Vagina (tissue), 2 donors: Measurements from ENCODE around the gene ADGRG4. TPM values are rescaled to one million over a fixed set of nuclear protein-coding genes. Genes with fewer than 3 reads are reported as not detected.

Experiments
- DNase-seq, 2 donors: peaks; one replicate each; pipeline ENCODE4 v3.0.0-alpha.2; 2017; ENCODE audit errors: extremely low spot score in 2 of 2
- H3K27ac ChIP-seq: fragments of 200-600 bp; sonication (generic); one replicate; pipeline ENCODE4 v1.5.1; 2019
- H3K27me3 ChIP-seq: fragments of 200-600 bp; sonication (generic); one replicate; pipeline ENCODE4 v1.5.1; 2019
- H3K36me3 ChIP-seq, 2 donors: fragments of 200-600 bp; sonication (generic); one replicate each; pipeline ENCODE4 v1.5.1; 2017 to 2019
- H3K4me1 ChIP-seq: fragments of 200-600 bp; sonication (generic); one replicate; pipeline ENCODE4 v1.5.1; 2019
- H3K4me3 ChIP-seq, 2 donors: fragments of 200-600 bp; sonication (generic); 1 replicate in 1 of 2; 2 replicates in 1 of 2; pipeline ENCODE4 v1.5.1; 2016 to 2019
- H3K9me3 ChIP-seq: fragments of 200-600 bp; sonication (generic); one replicate; pipeline ENCODE4 v1.5.1; 2019
- POLR2A ChIP-seq, 2 donors: fragments of 450-650 bp; IDR thresholded peaks; one replicate each; pipeline ENCODE4 v1.6.1; 2017; ENCODE audit warnings: antibody characterized with exemption in 2 of 2, mild to moderate bottlenecking in 2 of 2, moderate library complexity in 2 of 2
- POLR2AphosphoS5 ChIP-seq, 2 donors: sonication (generic); formaldehyde crosslinking; IDR thresholded peaks; one replicate each; pipeline ENCODE4 v1.9.0; 2017; ENCODE audit warnings: antibody characterized with exemption in 2 of 2, mild to moderate bottlenecking in 2 of 2, low read depth in 1 of 2; ENCODE audit not compliant: insufficient read depth in 1 of 2
- intact Hi-C: fragments of 100-400 bp; cut with DNase I; formaldehyde crosslinking; loops from one replicate; pipeline ENCODE4 v1.15.1; 2023
- total RNA-seq: library from RNA; depleted of rRNA; stranded (reverse); fragments of >200 nt; gene quantifications from one replicate; pipeline ENCODE4 v1.2.3, GENCODE V29; 2016
- TF ChIP-seq, protein P1 (sequence below), 3 experiments: fragments of 450-650 bp in 2 of 3; fragments of 200-600 bp in 1 of 3; sonication (generic) in 1 of 3; IDR thresholded peaks; one replicate each; pipeline ENCODE4 v1.5.1; 2017 to 2019; ENCODE audit warnings: antibody characterized with exemption in 3 of 3, mild to moderate bottlenecking in 2 of 3, moderate library complexity in 2 of 3

Gene ADGRG4
- total RNA-seq, 1 donor from 2014 or later, result 0.25 TPM

DNA sequence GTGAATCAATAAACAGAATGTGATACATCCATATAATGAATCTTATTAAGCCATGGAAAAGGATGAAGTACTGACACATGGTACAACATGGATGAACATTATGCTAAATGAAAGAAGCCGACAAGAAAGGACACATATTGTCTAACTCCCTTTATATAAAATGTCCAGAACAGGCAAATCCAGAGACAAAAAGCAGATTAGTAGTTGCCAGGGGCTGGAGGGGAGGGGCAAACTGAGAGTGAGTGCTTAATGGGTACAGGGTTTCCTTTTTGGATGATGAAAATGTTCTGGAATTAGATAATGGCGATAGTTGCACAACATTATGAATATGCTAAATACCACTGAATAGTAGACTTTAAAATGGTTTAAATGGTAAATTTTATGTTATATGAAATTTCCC lies 17.4 kb downstream of the ADGRG4 start:
- no peaks in the 10 kb centered on the region for H3K4me1 ChIP-seq
- intact Hi-C loops, result no loop called here
- H3K27me3 ChIP-seq, result no peaks in the 10 kb centered on the region
- TF ChIP-seq, protein P1, sequence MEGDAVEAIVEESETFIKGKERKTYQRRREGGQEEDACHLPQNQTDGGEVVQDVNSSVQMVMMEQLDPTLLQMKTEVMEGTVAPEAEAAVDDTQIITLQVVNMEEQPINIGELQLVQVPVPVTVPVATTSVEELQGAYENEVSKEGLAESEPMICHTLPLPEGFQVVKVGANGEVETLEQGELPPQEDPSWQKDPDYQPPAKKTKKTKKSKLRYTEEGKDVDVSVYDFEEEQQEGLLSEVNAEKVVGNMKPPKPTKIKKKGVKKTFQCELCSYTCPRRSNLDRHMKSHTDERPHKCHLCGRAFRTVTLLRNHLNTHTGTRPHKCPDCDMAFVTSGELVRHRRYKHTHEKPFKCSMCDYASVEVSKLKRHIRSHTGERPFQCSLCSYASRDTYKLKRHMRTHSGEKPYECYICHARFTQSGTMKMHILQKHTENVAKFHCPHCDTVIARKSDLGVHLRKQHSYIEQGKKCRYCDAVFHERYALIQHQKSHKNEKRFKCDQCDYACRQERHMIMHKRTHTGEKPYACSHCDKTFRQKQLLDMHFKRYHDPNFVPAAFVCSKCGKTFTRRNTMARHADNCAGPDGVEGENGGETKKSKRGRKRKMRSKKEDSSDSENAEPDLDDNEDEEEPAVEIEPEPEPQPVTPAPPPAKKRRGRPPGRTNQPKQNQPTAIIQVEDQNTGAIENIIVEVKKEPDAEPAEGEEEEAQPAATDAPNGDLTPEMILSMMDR (IDR thresholded peaks at IDR 0.05), result no peak
- H3K27ac ChIP-seq, result no peak overlapping the region
- H3K9me3 ChIP-seq, result no peaks in the 10 kb centered on the region
- no peak for DNase-seq
- no peak overlapping the region for H3K4me3 ChIP-seq
- no peaks in the 10 kb centered on the region for H3K36me3 ChIP-seq

DNA sequence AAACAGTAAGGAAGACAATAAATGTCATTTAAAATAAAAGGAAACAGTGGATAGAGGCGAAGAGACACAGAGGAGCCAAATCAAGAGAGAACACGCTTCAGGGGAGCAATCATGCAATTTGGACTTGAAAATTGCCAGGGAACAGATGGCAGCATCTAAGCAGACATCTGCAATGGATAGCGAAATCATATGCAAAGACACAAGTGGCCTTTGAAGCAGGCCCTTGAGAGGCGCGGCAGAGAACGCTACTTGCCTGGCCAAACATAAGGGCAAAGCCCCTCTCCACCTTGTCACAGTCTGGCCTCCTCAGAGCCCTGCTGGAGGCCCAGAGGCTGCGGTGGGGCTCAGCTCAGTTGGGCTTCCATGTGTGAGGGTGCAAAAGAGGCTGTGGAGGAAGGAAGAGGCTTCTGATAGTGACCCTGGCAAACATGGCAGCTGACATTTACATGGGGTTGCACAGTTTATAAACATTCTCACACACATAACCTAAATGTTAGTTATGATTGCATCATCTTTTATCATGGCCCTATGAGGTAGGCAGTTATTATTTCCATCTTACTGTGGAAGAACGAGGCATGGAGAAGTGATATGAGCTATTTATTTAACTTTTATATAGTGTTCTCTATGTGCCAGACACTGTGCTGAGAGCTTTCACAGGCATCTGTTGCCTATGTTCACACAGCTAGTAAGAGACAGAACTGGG lies 18.3 kb downstream of the ADGRG4 start:
- no peak for DNase-seq
- no peaks in the 10 kb centered on the region for H3K9me3 ChIP-seq
- H3K36me3 ChIP-seq, result no peaks in the 10 kb centered on the region
- H3K4me1 ChIP-seq, result no peaks in the 10 kb centered on the region
- H3K27ac ChIP-seq, result no peak overlapping the region
- TF ChIP-seq POLR2AphosphoS5 (IDR thresholded peaks at IDR 0.05; ENCODE audit: insufficient read depth in 1 of 2, low read depth in 1 of 2) (no peak), POLR2A (IDR thresholded peaks at IDR 0.05) (no peak)
- TF ChIP-seq, protein P1 (IDR thresholded peaks at IDR 0.05), result no peak
- H3K4me3 ChIP-seq, result no peak overlapping the region
- intact Hi-C loops, result no loop called here
- H3K27me3 ChIP-seq, result no peaks in the 10 kb centered on the region

DNA sequence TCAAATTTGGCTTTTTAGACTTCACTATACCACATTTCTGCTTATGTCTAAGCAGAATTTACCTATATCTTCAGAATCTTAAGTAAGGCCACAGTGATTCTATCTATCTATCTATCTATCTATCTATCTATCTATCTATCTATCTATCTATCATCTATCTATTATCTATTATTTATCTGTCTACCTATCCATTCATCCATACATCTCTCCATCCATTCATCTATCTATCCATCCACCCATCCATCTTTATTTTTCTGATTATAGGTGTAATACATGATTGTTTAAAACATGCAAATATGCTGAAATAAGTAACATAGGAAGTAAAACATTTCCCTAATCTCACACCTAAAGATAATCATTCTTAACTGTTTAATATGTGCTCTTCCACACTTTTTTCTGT lies 18.8 kb downstream of the ADGRG4 start:
- H3K4me1 ChIP-seq, result no peaks in the 10 kb centered on the region
- TF ChIP-seq POLR2AphosphoS5 (IDR thresholded peaks at IDR 0.05; ENCODE audit: insufficient read depth in 1 of 2, low read depth in 1 of 2) (no peak), POLR2A (IDR thresholded peaks at IDR 0.05) (no peak)
- TF ChIP-seq, protein P1 (IDR thresholded peaks at IDR 0.05), result no peak
- H3K36me3 ChIP-seq, result no peaks in the 10 kb centered on the region
- no peak for DNase-seq
- no peak overlapping the region for H3K27ac ChIP-seq
- H3K9me3 ChIP-seq, result no peaks in the 10 kb centered on the region
- H3K4me3 ChIP-seq, result no peak overlapping the region
- intact Hi-C loops, result no loop called here
- no peaks in the 10 kb centered on the region for H3K27me3 ChIP-seq

DNA sequence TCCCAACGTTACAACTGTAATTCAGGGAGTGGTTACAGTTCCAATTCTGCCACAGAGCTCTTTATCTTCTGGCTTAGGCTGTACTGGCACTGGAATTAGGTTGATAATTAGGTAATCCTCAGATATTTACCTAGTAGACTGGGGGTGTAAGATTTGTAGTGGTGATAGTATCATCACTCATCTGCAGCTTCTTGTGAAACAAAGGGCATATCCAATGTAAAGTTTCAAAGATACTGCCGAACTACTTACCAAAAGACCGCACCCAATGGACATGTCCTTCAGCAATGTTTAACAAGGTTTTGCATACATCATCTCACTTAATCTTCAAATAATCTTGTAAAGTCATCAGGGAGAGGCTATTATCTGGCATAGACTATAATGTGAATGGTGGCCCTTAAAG lies 20.8 kb downstream of the ADGRG4 start:
- no peaks in the 10 kb centered on the region for H3K27me3 ChIP-seq
- H3K4me3 ChIP-seq, result no peak overlapping the region
- intact Hi-C loops, result no loop called here
- H3K36me3 ChIP-seq, result no peaks in the 10 kb centered on the region
- no peaks in the 10 kb centered on the region for H3K9me3 ChIP-seq
- H3K4me1 ChIP-seq, result no peaks in the 10 kb centered on the region
- TF ChIP-seq, protein P1 (IDR thresholded peaks at IDR 0.05), result no peak
- TF ChIP-seq POLR2A (IDR thresholded peaks at IDR 0.05) (no peak), POLR2AphosphoS5 (IDR thresholded peaks at IDR 0.05; ENCODE audit: insufficient read depth in 1 of 2, low read depth in 1 of 2) (no peak)
- no peak for DNase-seq
- no peak overlapping the region for H3K27ac ChIP-seq

DNA sequence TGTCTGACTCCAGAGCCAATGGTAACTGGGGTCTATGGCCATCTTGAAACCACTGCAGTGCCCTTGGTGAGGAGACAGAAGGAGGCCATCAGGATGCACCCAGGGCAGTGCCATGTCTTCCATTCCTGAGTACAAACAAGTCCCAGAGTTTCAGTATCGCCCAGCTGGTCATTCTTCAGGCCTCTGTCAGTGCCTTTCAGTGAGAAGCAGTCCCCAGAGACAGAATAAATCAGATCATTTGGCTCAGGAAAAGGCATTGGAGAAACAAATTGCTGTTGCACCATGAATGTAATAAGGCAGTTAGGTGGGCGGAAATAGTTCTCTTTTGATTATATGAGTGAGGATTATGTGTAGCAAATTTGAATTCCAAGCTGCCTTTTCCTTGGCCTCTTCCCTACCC lies 21.3 kb downstream of the ADGRG4 start:
- H3K27me3 ChIP-seq, result no peaks in the 10 kb centered on the region
- no peak for DNase-seq
- intact Hi-C loops, result no loop called here
- H3K4me1 ChIP-seq, result no peaks in the 10 kb centered on the region
- no peak overlapping the region for H3K4me3 ChIP-seq
- H3K27ac ChIP-seq, result no peak overlapping the region
- no peaks in the 10 kb centered on the region for H3K9me3 ChIP-seq
- H3K36me3 ChIP-seq, result no peaks in the 10 kb centered on the region
- no peak for TF ChIP-seq POLR2AphosphoS5 (IDR thresholded peaks at IDR 0.05; ENCODE audit: insufficient read depth in 1 of 2, low read depth in 1 of 2)
- TF ChIP-seq, protein P1 (IDR thresholded peaks at IDR 0.05), result no peak
- no peak for TF ChIP-seq POLR2A (IDR thresholded peaks at IDR 0.05)
